GM20431 (cell line): ENCODE data around the gene STXBP6.

Experiments used
- in situ Hi-C: fragments of 300-500 bp; cut with MseI, MboI; formaldehyde crosslinking; loops from one replicate; pipeline ENCODE4 v1.15.0; 2020; ENCODE audit warnings: low sequenced_read_pairs; ENCODE audit not compliant: unreplicated experiment

Gene STXBP6

GRCh38 chr14:25053585-25053984, 3.6 kb upstream of the STXBP6 start:
- in situ Hi-C loops = no loop called here

- in situ Hi-C loops = no loop called here
Observed at GRCh38 chr14:25052921-25053320, 3.0 kb upstream of the STXBP6 start.

GRCh38 chr14:25052385-25052784, 2.4 kb upstream of the STXBP6 start:
- in situ Hi-C loops = no loop called here

GRCh38 chr14:25050269-25051150, 563 bp upstream of the STXBP6 start:
- in situ Hi-C loops = no loop called here

- in situ Hi-C loops = no loop called here
Observed at GRCh38 chr14:25049093-25049567, 817 bp downstream of the STXBP6 start.

GRCh38 chr14:25048170-25049016, 1.6 kb downstream of the STXBP6 start:
- in situ Hi-C loops = no loop called here

- in situ Hi-C loops = no loop called here
Observed at GRCh38 chr14:25046301-25046943, 3.5 kb downstream of the STXBP6 start.

- in situ Hi-C loops = no loop called here
Observed at GRCh38 chr14:25044106-25044698, 5.7 kb downstream of the STXBP6 start.

- in situ Hi-C loops = no loop called here
Observed at GRCh38 chr14:25042362-25043299, 7.3 kb downstream of the STXBP6 start.

GRCh38 chr14:25041898-25042297, 8.0 kb downstream of the STXBP6 start:
- in situ Hi-C loops = no loop called here

GRCh38 chr14:25041484-25041883, 8.5 kb downstream of the STXBP6 start:
- in situ Hi-C loops = no loop called here

GRCh38 chr14:25039933-25040332, 10.0 kb downstream of the STXBP6 start:
- in situ Hi-C loops = no loop called here

GRCh38 chr14:25038044-25038668, 11.8 kb downstream of the STXBP6 start:
- in situ Hi-C loops = no loop called here

GRCh38 chr14:25037032-25037431, 12.9 kb downstream of the STXBP6 start:
- in situ Hi-C loops = no loop called here

GRCh38 chr14:25034803-25035681, 14.9 kb downstream of the STXBP6 start:
- in situ Hi-C loops = no loop called here

GRCh38 chr14:25033358-25033757, 16.6 kb downstream of the STXBP6 start:
- in situ Hi-C loops = no loop called here

- in situ Hi-C loops = no loop called here
Observed at GRCh38 chr14:25032092-25032784, 17.7 kb downstream of the STXBP6 start.
